ENCODE measurements around the gene SPOCK1. TPM values are rescaled to one million over a fixed set of nuclear protein-coding genes. Genes with fewer than 3 reads are reported as not detected.

SPOCK1 gene
- total and polyA plus RNA-seq, 9 of the 15 experiments (the other 6 are each of a cell fraction or from before 2014, with no cell fraction given) = 0.01 to 0.35 (median 0.04) TPM; not detected in 6

DNA sequence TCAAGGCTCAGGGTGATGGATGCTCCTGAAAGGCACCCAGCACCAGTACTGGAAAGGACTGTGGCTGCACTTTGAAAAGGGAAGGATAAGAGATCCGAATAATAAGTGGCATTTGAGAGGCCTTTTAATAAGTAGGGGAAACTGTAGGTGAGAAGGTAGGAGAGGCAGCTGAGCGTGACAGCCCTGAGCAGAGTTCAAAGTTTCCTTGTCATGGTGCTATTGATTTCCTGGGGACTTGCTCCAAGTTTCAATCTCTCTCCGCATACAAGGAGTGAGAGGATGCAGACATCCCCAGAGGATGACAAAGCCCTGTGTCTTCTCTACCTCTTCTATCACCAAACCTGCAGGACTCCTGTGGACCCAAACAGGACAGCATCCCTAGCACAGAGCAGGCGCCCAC is 354.5 kb downstream of the SPOCK1 start (continued):
- TF ChIP-seq ARID4B (CRISPR knock-in tag; IDR thresholded peaks at IDR 0.05) (no peak), E2F1 (CRISPR knock-in tag; IDR thresholded peaks at IDR 0.05) (no peak), THAP12 (CRISPR knock-in tag; IDR thresholded peaks at IDR 0.05) (no peak), PURB (CRISPR knock-in tag; IDR thresholded peaks at IDR 0.05; ENCODE audit: low read depth) (no peak)
